Peyer's patch (tissue), 4 donors: ENCODE results near the gene RALB.

ENCODE experiments used
- CTCF ChIP-seq, 6 experiments: fragments of 450-650 bp in 4 of 6; fragments of 200-600 bp in 2 of 6; sonication (generic) in 1 of 6; IDR thresholded peaks; one replicate each; pipeline ENCODE4 v1.5.1; 2017 to 2019; ENCODE audit warnings: antibody characterized with exemption in 6 of 6, mild to moderate bottlenecking in 3 of 6, moderate library complexity in 1 of 6
- POLR2A ChIP-seq, 2 donors: fragments of 450-650 bp; IDR thresholded peaks; one replicate each; pipeline ENCODE4 v1.5.1; 2017; ENCODE audit warnings: antibody characterized with exemption in 2 of 2, mild to moderate bottlenecking in 2 of 2, moderate library complexity in 2 of 2

- TF ChIP-seq CTCF (IDR thresholded peaks at IDR 0.05) (no peak), POLR2A (IDR thresholded peaks at IDR 0.05) (no peak)
Measured at GRCh38 chr2:120255986-120256650, 3.5 kb downstream of the RALB start.
